Epidermal melanocyte (primary cell): ENCODE data around the gene CACNG3.

Experiments
- DNase-seq: peaks from one replicate; pipeline ENCODE4 v3.0.0; 2011; ENCODE audit warnings: low spot score; ENCODE audit not compliant: insufficient read length

The CACNG3 gene

DNA sequence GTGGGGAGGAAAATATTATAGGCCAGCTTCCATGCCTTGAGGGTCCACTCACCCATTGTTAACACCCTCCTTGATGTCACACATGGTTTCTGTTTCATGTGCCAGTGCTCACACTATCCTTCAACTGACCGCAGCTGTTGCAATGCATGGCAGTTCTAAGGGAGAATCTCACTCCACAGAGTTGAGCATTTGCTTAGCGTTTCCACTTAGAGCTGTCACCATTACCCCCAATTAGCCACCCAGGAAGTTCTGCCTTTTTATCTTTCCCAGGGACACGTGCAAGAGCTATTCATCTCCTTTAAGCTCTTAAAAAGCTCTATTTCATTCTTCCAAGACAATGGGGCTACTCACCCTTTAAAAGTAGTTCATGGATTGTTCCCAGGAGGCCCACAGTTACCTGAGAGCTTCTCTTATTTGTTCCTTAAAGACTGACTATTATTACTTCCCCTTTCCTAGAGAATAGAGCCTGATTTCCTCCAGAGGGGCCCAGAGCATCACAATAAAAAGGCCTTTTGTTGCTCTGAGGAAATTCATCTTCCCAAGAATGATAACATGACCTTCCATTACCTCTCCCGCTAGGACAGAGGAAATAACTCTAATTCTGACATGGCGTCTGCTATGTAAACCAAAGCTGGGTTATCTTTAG, 126.8 kb downstream of the CACNG3 start:
- no peak for DNase-seq

- DNase-seq: no peak
Observed at GRCh38 chr16:24394341-24394740, 138.2 kb downstream of the CACNG3 start.

DNA sequence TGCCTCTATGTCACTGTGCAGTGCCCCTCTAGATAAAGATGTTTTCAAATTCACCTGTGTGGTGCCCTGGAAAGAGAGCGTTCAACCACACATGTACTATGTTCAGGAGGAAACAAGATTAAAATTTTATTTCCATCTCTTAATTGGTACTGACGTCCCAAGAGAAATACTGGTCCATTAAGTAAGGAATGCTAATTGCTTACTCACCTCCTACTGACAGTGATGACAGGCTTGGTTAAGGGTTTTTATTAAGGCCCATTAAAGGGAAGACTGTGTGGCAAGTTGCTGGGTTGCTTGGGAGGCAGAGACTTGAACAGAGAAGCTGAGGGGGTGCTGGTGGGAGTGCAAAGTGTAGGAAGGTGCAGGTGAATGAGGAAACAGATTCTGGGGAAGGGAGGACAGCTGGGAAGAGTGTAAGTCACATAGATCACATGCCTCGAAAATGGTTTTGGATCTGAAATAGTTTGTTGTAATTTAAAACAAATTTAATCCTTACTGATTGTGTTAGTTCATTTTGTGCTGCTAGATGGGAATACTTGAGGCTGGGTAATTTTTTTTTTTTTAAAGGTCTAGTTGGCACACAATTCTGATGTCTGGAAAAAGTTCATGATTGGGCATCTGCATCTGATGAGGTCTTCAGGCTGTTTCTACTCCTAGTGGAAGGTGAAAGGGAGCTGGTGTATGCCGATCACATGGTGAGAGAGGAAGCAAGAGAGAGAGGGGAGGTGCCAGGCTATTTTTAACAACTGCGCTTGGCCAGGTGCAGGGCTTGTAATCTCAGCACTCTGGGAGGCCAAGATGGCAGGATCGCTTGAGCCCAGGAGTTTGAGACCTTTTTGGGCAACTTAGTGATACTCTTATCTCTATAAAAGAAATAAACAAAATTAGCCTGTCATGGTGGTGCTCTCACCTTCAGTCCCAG, 140.5 kb downstream of the CACNG3 start:
- DNase-seq: no peak

DNA sequence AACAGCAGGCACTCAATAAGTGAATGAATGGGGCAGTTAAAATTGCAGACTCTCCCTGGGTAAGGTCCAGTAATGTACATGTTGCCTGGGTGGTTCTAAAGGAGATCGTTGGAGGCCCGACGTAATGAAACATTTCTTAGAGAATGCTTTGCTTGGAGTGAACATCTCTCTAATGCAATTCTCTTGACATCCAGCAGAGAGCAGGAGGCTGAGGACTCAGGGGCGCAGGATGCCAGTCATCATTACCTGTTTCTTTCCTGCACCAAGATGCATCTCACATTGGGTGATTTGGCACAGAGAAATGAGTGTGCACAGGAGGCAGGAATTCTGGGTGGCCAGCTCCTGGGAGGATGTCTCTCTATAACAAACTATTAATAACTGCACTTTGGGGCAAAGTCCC, 152.9 kb downstream of the CACNG3 start:
- no peak for DNase-seq
